Measurements from ENCODE around the gene KCTD16.

DNA sequence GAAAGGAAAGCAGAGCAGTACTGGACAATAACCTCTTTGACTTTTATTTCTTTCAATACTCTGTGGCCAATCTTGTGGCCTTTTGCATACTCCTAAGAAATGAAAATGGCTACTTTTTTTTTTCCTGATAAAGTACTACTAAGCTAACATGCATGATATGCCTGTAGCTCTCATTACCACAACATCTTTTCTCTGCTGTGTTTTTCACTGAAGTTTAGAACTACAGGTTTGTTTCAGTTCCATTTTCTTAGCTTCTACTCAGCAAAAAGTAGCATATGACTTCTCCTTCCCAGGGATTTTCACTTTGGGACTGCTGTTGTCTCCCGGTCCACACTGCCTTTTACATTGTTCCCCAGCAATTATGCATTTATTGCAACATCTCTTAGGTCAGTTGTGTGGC, 204.0 kb downstream of the KCTD16 start:
- TF ChIP-seq, protein P1, sequence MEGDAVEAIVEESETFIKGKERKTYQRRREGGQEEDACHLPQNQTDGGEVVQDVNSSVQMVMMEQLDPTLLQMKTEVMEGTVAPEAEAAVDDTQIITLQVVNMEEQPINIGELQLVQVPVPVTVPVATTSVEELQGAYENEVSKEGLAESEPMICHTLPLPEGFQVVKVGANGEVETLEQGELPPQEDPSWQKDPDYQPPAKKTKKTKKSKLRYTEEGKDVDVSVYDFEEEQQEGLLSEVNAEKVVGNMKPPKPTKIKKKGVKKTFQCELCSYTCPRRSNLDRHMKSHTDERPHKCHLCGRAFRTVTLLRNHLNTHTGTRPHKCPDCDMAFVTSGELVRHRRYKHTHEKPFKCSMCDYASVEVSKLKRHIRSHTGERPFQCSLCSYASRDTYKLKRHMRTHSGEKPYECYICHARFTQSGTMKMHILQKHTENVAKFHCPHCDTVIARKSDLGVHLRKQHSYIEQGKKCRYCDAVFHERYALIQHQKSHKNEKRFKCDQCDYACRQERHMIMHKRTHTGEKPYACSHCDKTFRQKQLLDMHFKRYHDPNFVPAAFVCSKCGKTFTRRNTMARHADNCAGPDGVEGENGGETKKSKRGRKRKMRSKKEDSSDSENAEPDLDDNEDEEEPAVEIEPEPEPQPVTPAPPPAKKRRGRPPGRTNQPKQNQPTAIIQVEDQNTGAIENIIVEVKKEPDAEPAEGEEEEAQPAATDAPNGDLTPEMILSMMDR (IDR thresholded peaks at IDR 0.05) = no peak
- no peak for TF ChIP-seq POLR2AphosphoS5 (IDR thresholded peaks at IDR 0.05; ENCODE audit: low read depth, low read length)

Measured in Panc1 (cell line).